ENCODE measurements around the gene CLDN22. TPM values are rescaled to one million over a fixed set of nuclear protein-coding genes. Genes with fewer than 3 reads are reported as not detected.

CLDN22 gene
- total RNA-seq, 1 experiment from 2014 or later, result not detected

DNA sequence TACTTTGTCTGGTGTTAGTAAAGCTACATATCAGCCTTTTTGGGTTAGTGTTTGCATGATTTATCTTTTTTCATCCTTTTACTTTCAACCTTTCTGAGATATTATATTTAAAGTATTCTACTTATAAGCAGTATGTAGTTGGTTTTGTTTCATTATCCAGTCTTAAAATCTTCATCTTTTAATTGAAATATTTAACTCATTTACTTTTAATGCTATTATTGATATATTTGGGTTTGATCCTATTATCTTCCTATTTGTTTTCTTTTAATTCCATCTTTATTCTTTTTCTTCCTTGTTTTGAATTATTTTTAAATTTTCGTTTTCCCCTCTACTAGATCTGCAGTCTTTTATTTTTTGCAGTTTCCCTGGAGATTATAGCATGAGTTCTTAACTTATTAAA, 44.0 kb downstream of the CLDN22 start:
- intact Hi-C loops (cut with micrococcal nuclease; ENCODE audit: unreplicated experiment), result no loop called here
- peaks cover 55% of the 10 kb centered on the region for H3K36me3 ChIP-seq (ENCODE audit: insufficient read depth, low read length, poor library complexity, severe bottlenecking)
- H3K9me3 ChIP-seq (ENCODE audit: low read depth, low read length, poor library complexity, severe bottlenecking), result peaks cover 29% of the 10 kb centered on the region
- no TSS peak for BruUV-seq (replicated peaks)
- no peak for TF ChIP-seq EZH2 (IDR thresholded peaks at IDR 0.05; ENCODE audit: borderline replicate concordance, low read depth, low read length, poor library complexity, severe bottlenecking)
- TF ChIP-seq, protein P1, sequence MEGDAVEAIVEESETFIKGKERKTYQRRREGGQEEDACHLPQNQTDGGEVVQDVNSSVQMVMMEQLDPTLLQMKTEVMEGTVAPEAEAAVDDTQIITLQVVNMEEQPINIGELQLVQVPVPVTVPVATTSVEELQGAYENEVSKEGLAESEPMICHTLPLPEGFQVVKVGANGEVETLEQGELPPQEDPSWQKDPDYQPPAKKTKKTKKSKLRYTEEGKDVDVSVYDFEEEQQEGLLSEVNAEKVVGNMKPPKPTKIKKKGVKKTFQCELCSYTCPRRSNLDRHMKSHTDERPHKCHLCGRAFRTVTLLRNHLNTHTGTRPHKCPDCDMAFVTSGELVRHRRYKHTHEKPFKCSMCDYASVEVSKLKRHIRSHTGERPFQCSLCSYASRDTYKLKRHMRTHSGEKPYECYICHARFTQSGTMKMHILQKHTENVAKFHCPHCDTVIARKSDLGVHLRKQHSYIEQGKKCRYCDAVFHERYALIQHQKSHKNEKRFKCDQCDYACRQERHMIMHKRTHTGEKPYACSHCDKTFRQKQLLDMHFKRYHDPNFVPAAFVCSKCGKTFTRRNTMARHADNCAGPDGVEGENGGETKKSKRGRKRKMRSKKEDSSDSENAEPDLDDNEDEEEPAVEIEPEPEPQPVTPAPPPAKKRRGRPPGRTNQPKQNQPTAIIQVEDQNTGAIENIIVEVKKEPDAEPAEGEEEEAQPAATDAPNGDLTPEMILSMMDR (conservative IDR thresholded peaks at IDR 0.05; ENCODE audit: low read depth, low read length), result no peak
- no peaks in the 10 kb centered on the region for H3K27me3 ChIP-seq (replicated peaks; ENCODE audit: insufficient read depth, low read depth, low read length, poor library complexity)
- no peaks in the 10 kb centered on the region for H3K4me1 ChIP-seq (ENCODE audit: insufficient read depth, low read length, poor library complexity, severe bottlenecking)
- H3K27ac ChIP-seq (ENCODE audit: low read depth, low read length, poor library complexity, severe bottlenecking), result no peak overlapping the region
- no peak overlapping the region for H3K4me3 ChIP-seq (ENCODE audit: low read depth, low read length, poor library complexity, severe bottlenecking)
- ChIA-PET CTCF (no interaction called here), POLR2A (ENCODE audit: low non-redundant PET) (no interaction called here)
- no peak for DNase-seq (ENCODE audit: low spot score)

DNA sequence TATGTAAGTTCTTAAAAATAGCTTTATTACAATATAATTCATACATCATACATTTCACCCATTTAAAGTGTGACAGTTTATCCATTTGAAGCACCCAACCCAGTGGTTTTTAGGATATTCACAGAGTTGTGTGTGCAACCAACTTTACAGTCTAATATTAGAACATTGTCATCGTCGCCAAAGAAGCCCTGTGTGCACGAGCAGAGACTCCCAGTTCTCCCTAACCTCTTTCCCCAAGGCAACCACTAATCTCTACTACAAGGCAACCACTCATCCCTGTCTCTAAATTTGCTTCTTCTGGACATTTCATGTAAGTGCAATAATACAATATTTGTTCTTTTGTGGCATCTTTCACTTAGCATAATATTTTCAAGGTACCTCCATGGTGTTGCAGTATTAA, 47.7 kb downstream of the CLDN22 start:
- Histone ChIP-seq H3K9me3 (ENCODE audit: low read depth, low read length, poor library complexity, severe bottlenecking) (peaks cover 29% of the 10 kb centered on the region), H3K36me3 (ENCODE audit: insufficient read depth, low read length, poor library complexity, severe bottlenecking) (peaks cover 74% of the 10 kb centered on the region), H3K27ac (ENCODE audit: low read depth, low read length, poor library complexity, severe bottlenecking) (no peak overlapping the region), H3K4me1 (ENCODE audit: insufficient read depth, low read length, poor library complexity, severe bottlenecking) (no peaks in the 10 kb centered on the region), H3K4me3 (ENCODE audit: low read depth, low read length, poor library complexity, severe bottlenecking) (no peak overlapping the region), H3K27me3 (replicated peaks; ENCODE audit: insufficient read depth, low read depth, low read length, poor library complexity) (no peaks in the 10 kb centered on the region)
- TF ChIP-seq, protein P1 (conservative IDR thresholded peaks at IDR 0.05; ENCODE audit: low read depth, low read length), result no peak
- intact Hi-C loops (cut with micrococcal nuclease; ENCODE audit: unreplicated experiment), result no loop called here
- CTCF ChIA-PET, result no interaction called here
- no TSS peak for BruUV-seq (replicated peaks)
- POLR2A ChIA-PET (ENCODE audit: low non-redundant PET), result no interaction called here
- DNase-seq (ENCODE audit: low spot score), result no peak

DNA sequence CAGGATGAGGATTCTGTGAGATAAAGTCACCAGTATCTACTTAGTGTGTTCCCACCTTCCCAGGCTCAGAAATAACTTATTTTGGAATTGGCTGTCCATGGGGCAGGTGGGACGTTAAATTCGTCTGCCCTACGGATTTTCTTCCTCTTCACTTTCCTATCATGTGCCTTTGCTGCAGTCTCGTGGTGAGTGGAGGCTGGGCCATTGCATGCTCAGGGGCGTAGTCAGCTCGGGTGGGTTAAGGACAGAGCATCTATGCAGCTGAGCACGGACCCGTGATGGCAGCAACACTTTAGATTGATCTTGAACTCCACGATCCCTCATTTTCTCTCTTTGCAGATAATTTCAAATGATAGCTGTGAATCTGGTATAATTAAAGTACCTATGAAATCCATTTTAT, 51.5 kb downstream of the CLDN22 start:
- TF ChIP-seq EZH2 (IDR thresholded peaks at IDR 0.05; ENCODE audit: borderline replicate concordance, low read depth, low read length, poor library complexity, severe bottlenecking), result no peak
- TF ChIP-seq, protein P1 (conservative IDR thresholded peaks at IDR 0.05; ENCODE audit: low read depth, low read length), result no peak
- POLR2A ChIA-PET (ENCODE audit: low non-redundant PET), result no interaction called here
- Histone ChIP-seq H3K9me3 (ENCODE audit: low read depth, low read length, poor library complexity, severe bottlenecking) (no peaks in the 10 kb centered on the region), H3K4me3 (ENCODE audit: low read depth, low read length, poor library complexity, severe bottlenecking) (no peak overlapping the region), H3K4me1 (ENCODE audit: insufficient read depth, low read length, poor library complexity, severe bottlenecking) (peaks cover 12% of the 10 kb centered on the region), H3K36me3 (ENCODE audit: insufficient read depth, low read length, poor library complexity, severe bottlenecking) (peaks cover 62% of the 10 kb centered on the region), H3K27ac (ENCODE audit: low read depth, low read length, poor library complexity, severe bottlenecking) (no peak overlapping the region), H3K27me3 (replicated peaks; ENCODE audit: insufficient read depth, low read depth, low read length, poor library complexity) (no peaks in the 10 kb centered on the region)
- no peak for DNase-seq (ENCODE audit: low spot score)
- no TSS peak for BruUV-seq (replicated peaks)
- CTCF ChIA-PET, result no interaction called here
- intact Hi-C loops (cut with micrococcal nuclease; ENCODE audit: unreplicated experiment), result no loop called here

Other genes with a start within 250 kb of the CLDN22 start
- 82.8 and 86.5 TPM in 2 replicates for gene WWC2, start 221.0 kb downstream of the CLDN22 start, total RNA-seq (2021)
- gene CLDN24, start 2.1 kb upstream of the CLDN22 start, total RNA-seq (2021), result not detected in 2 replicates
- gene CDKN2AIP, start 124.4 kb upstream of the CLDN22 start, total RNA-seq (2021), result 20.6 and 21.9 TPM in 2 replicates
- gene ING2, start 184.8 kb upstream of the CLDN22 start, total RNA-seq (2021), result 15.8 and 19.9 TPM in 2 replicates